BJ (cell line): ENCODE data around the gene CPPED1. TPM values are rescaled to one million over a fixed set of nuclear protein-coding genes. Genes with fewer than 3 reads are reported as not detected.
"Not testable (repeated sequence)": the region's sequence is repeated elsewhere in the genome, so short reads cannot be mapped to it uniquely, and the experiment has no call there.

Experiments used
- CTCF ChIA-PET: fragments of 350-600 bp; formaldehyde crosslinking; extraction: SDS; loops from one replicate; lab custom pipeline; 2021; ENCODE audit warnings: antibody characterized with exemption, inconsistent platforms; lab: Yijun Ruan, JAX
- POLR2A ChIA-PET: fragments of 300-600 bp; sonication (Branson Sonifier 250); formaldehyde crosslinking; extraction: SDS; loops from one replicate; lab custom pipeline; 2021; ENCODE audit warnings: antibody characterized with exemption; lab: Charles Lee
- DNase-seq: peaks from one replicate; pipeline ENCODE4 v3.0.0-alpha.2; 2011; ENCODE audit warnings: low read depth
- H3K27me3 ChIP-seq: 2 replicates; pipeline ENCODE4 v1.6.0; 2011; ENCODE audit warnings: low read length; ENCODE audit not compliant: control insufficient read depth, insufficient read depth
- H3K36me3 ChIP-seq: 2 replicates; pipeline ENCODE4 v1.5.1; 2011; ENCODE audit warnings: low read length; ENCODE audit not compliant: control insufficient read depth, insufficient read depth
- H3K4me3 ChIP-seq: 2 replicates; pipeline ENCODE4 v1.5.1; 2011; ENCODE audit warnings: low read depth, mild to moderate bottlenecking, control low read depth, low read length
- CTCF ChIP-seq: IDR thresholded peaks from 2 replicates; pipeline ENCODE4 v1.5.1; 2011; ENCODE audit warnings: low read depth, mild to moderate bottlenecking, control low read depth, inconsistent platforms, low read length, moderate library complexity; ENCODE audit not compliant: insufficient read depth
- polyA plus RNA-seq: library from polyadenylated mRNA; depleted of rRNA; stranded (reverse); fragments of >200 nt; gene quantifications from 2 replicates; pipeline ENCODE4 v1.2.3, GENCODE V29; 2011

The CPPED1 gene
- polyA plus RNA-seq, 1 experiment: 24.1 TPM

GRCh38 chr16:12801511-12802042 lies 2.1 kb downstream of the CPPED1 start:
- ChIA-PET POLR2A (no interaction called here), CTCF (interaction anchor here (0.7 kb wide), 1 partner anchor 12 kb away, joined by 3 read pairs; no protein-coding TSS in a partner anchor)
- H3K36me3 ChIP-seq: no peaks in the 10 kb centered on the region
- no peaks in the 10 kb centered on the region for H3K27me3 ChIP-seq
- DNase-seq: peak; percentile 76
- no peak for TF ChIP-seq CTCF
- no peak overlapping the region; the same call in 1 of the 2 replicates for H3K4me3 ChIP-seq

- Histone ChIP-seq H3K36me3 (no peaks in the 10 kb centered on the region), H3K27me3 (no peaks in the 10 kb centered on the region), H3K4me3 (no peak overlapping the region)
- no peak for TF ChIP-seq CTCF
- no peak for DNase-seq
- CTCF ChIA-PET: interaction anchor here (0.7 kb wide), 1 partner anchor 11 kb away, joined by 3 read pairs; no protein-coding TSS in a partner anchor
- POLR2A ChIA-PET: interaction anchor here (0.6 kb wide), 1 partner anchor 1656 kb away, joined by 8 read pairs; no protein-coding TSS in a partner anchor
These were observed 2.9 kb downstream of the CPPED1 start for GRCh38 chr16:12800817-12801216.

- H3K36me3 ChIP-seq, CTCF ChIA-PET, H3K4me3 ChIP-seq, DNase-seq, H3K27me3 ChIP-seq: not testable (repeated sequence)
- POLR2A ChIA-PET: interaction anchor here (0.7 kb wide), 1 partner anchor 791 kb away, joined by 10 read pairs; no protein-coding TSS in a partner anchor
These were observed 3.7 kb downstream of the CPPED1 start for GRCh38 chr16:12799996-12800395.

GRCh38 chr16:12798846-12799245 lies 4.8 kb downstream of the CPPED1 start:
- TF ChIP-seq CTCF: no peak
- no peak for DNase-seq
- CTCF ChIA-PET: no interaction called here

GRCh38 chr16:12798171-12798570 lies 5.5 kb downstream of the CPPED1 start:
- ChIA-PET POLR2A (no interaction called here), CTCF (no interaction called here)
- DNase-seq: no peak
- TF ChIP-seq CTCF: no peak
- Histone ChIP-seq H3K36me3 (no peaks in the 10 kb centered on the region), H3K27me3 (no peaks in the 10 kb centered on the region), H3K4me3 (no peak overlapping the region)

More at GRCh38 chr16:12798846-12799245, 4.8 kb downstream of the CPPED1 start:
- Histone ChIP-seq H3K36me3 (no peaks in the 10 kb centered on the region), H3K4me3 (no peak overlapping the region), H3K27me3 (no peaks in the 10 kb centered on the region)
- POLR2A ChIA-PET: no interaction called here

- POLR2A ChIA-PET: no interaction called here
- TF ChIP-seq CTCF: no peak
- H3K4me3 ChIP-seq: no peak overlapping the region
- H3K36me3 ChIP-seq: no peaks in the 10 kb centered on the region
- CTCF ChIA-PET: interaction anchor here (0.6 to 0.7 kb wide), 2 partner anchors 11 to 70 kb away, joined by 3 read pairs; no protein-coding TSS in a partner anchor
- DNase-seq: no peak
- no peaks in the 10 kb centered on the region for H3K27me3 ChIP-seq
These were observed 7.2 kb downstream of the CPPED1 start for GRCh38 chr16:12796498-12796897.
